Large intestine (tissue), 3 donors: Measurements from ENCODE around the gene SLAMF6. TPM values are rescaled to one million over a fixed set of nuclear protein-coding genes. Genes with fewer than 3 reads are reported as not detected.
"Not testable (repeated sequence)": the region's sequence is repeated elsewhere in the genome, so short reads cannot be mapped to it uniquely, and the experiment has no call there.

ENCODE experiments used
- DNase-seq, 2 donors: peaks; one replicate each; pipeline versions ENCODE4 v3.0.0 to v3.0.0-alpha.2; 2013
- H3K27ac ChIP-seq: one replicate; pipeline ENCODE4 v1.5.1; 2013; ENCODE audit warnings: low read length
- H3K27me3 ChIP-seq: 2 replicates; pipeline ENCODE4 v1.6.1; 2013; ENCODE audit warnings: low read length; ENCODE audit not compliant: control insufficient read depth, insufficient read depth
- H3K36me3 ChIP-seq: 2 replicates; pipeline ENCODE4 v1.6.1; 2013; ENCODE audit warnings: low read length; ENCODE audit not compliant: control insufficient read depth, insufficient read depth
- H3K4me1 ChIP-seq: one replicate; pipeline ENCODE4 v1.6.1; 2013; ENCODE audit warnings: low read length; ENCODE audit not compliant: control insufficient read depth, insufficient read depth
- H3K4me3 ChIP-seq: one replicate; pipeline ENCODE4 v1.5.1; 2013; ENCODE audit warnings: low read length
- H3K9me3 ChIP-seq: one replicate; pipeline ENCODE4 v1.6.1; 2013; ENCODE audit warnings: mild to moderate bottlenecking, low read depth, low read length, moderate library complexity; ENCODE audit not compliant: control insufficient read depth
- WGBS: methylation state at CpG from one replicate; pipeline ENCODE4 v1.1.5; 2013; ENCODE audit warnings: low lambda C conversion rate; ENCODE audit not compliant: insufficient coverage; 5-methylcytosine and 5-hydroxymethylcytosine counted together
- polyA plus RNA-seq: library from polyadenylated mRNA; unstranded; fragments of 120-200 nt; gene quantifications from one replicate; pipeline ENCODE4 v1.2.1, GENCODE V29; 2013

Gene SLAMF6
- polyA plus RNA-seq, 1 donor = 1.6 TPM

DNA sequence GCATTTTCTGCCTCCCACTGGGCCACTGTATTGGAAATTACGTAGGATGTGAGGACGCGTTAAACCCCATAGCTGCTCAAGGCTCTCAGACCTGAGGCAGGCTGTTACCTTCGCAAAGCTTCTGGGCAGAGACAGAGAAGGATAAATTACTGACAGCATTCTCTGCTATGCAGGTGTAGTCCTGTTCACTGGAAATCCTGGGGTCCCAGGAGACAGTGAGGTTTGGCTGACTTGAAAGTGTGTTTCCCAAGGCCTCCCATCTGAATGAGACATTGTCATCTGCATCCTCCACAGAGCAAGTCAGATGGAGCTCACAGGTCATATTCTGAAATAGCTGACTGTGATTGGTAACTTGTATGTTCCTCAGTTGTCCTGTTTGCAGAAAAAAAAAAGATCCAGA is 32.0 kb downstream of the SLAMF6 start:
- peak overlapping the region; percentile 75 for H3K27ac ChIP-seq
- no peaks in the 10 kb centered on the region for H3K27me3 ChIP-seq
- WGBS = no CpG with 5 or more reads among the region's 4 CpGs
- no peak overlapping the region for H3K4me3 ChIP-seq
- H3K36me3 ChIP-seq = no peaks in the 10 kb centered on the region
- peaks cover 18% of the 10 kb centered on the region for H3K4me1 ChIP-seq
- DNase-seq = no peak
- no peaks in the 10 kb centered on the region for H3K9me3 ChIP-seq

DNA sequence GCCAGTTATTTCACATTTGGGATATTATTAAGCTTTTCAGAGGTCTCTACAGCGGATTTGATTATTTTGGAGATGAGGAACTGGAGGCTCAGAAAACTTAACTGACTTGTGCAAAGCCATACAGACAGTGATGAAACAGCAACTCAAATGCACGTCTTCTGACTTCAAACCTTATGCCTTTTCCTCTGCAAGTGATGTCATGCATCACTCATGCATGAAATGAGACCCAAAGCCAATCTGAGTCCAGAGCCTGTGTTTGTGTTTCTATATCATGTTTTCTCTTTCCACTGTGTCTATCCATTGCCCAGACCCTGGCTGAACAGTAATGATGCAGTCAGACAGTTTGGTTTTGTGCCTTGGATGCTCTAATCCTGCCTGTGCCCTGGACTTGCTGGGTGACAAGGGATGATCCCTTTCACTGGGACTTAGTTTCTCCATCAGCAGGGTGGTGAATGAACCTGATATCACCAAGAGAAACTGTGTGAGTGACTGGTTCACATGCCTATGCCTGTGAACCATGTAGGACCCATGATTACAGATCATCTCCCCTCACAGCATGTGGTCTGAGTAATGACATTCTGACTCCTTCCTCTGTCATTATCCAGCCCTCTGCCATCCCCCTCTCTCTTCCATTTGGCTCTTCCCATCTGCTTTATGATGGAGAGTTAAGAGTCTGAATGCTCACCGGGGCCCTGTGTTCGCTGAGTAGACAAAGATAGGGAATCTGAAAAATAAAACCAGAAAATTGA is 33.4 kb downstream of the SLAMF6 start:
- DNase-seq = no peak
- no peak overlapping the region for H3K4me3 ChIP-seq
- no peaks in the 10 kb centered on the region for H3K36me3 ChIP-seq
- no peaks in the 10 kb centered on the region for H3K27me3 ChIP-seq
- no peak overlapping the region for H3K27ac ChIP-seq
- no peaks in the 10 kb centered on the region for H3K9me3 ChIP-seq
- WGBS = no CpG with 5 or more reads among the region's 4 CpGs
- H3K4me1 ChIP-seq = peaks cover 18% of the 10 kb centered on the region

- DNase-seq = no peak
- no peaks in the 10 kb centered on the region for H3K9me3 ChIP-seq
- no peak overlapping the region for H3K4me3 ChIP-seq
- no peaks in the 10 kb centered on the region for H3K36me3 ChIP-seq
- no peaks in the 10 kb centered on the region for H3K27me3 ChIP-seq
- no CpG with 5 or more reads among the region's 4 CpGs for whole genome bisulfite sequencing
- no peak overlapping the region for H3K27ac ChIP-seq
- H3K4me1 ChIP-seq = peaks cover 18% of the 10 kb centered on the region
Measured at GRCh38 chr1:160488347-160489058, 34.6 kb downstream of the SLAMF6 start.

- no peaks in the 10 kb centered on the region for H3K9me3 ChIP-seq
- no peaks in the 10 kb centered on the region for H3K36me3 ChIP-seq
- 73% methylated on average over 3 of the region's 4 CpGs for WGBS
- H3K4me1 ChIP-seq = peaks cover 7% of the 10 kb centered on the region
- DNase-seq = no peak
- H3K27me3 ChIP-seq = no peaks in the 10 kb centered on the region
- no peak overlapping the region for H3K27ac ChIP-seq
- no peak overlapping the region for H3K4me3 ChIP-seq
Measured at GRCh38 chr1:160486453-160486852, 36.6 kb downstream of the SLAMF6 start.

DNA sequence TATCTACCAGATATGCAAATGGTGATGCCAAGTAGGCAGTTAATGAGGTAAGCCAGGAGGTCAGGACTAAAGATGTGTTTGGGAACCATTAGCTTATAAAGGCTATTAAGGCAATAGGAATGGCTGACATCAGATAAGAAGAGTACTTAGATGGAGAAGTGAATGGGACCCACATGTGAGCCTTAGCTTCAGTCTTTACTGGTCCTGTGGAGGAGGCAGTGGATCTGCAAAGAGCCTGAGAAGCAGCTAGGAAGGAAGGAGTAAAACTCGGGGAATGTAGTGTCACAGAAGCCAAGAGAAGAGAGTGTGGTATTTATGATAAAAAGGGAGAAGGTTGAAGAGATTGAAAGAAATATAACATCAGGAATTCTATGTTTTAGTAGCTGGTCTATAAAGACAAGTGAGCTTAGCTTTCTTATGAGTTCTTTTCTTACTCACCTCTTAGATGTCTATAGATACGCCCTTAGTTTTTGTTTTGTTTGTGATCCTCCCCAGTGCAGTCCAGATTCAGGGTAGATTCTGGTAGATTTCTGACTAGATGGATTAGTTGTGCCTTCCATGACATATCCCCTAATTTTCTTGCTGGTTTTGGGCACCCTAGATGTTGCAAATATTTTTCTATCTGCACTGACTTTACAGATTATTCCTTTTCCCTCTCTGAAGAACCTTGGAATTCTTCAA is 39.4 kb downstream of the SLAMF6 start:
- H3K27ac ChIP-seq = no peak overlapping the region
- WGBS = 100% methylated on average over 1 of the region's 2 CpGs

GRCh38 chr1:160481979-160482596 is 41.0 kb downstream of the SLAMF6 start:
- no peaks in the 10 kb centered on the region for H3K36me3 ChIP-seq
- no peaks in the 10 kb centered on the region for H3K9me3 ChIP-seq
- H3K4me3 ChIP-seq = no peak overlapping the region
- no peak overlapping the region for H3K27ac ChIP-seq
- no peaks in the 10 kb centered on the region for H3K4me1 ChIP-seq
- no peak for DNase-seq
- no peaks in the 10 kb centered on the region for H3K27me3 ChIP-seq
- WGBS = no CpG with 5 or more reads among the region's 1 CpG

More for the DNA sequence above, 39.4 kb downstream of the SLAMF6 start:
- no peaks in the 10 kb centered on the region for H3K36me3 ChIP-seq
- no peaks in the 10 kb centered on the region for H3K27me3 ChIP-seq
- no peaks in the 10 kb centered on the region for H3K4me1 ChIP-seq
- no peak for DNase-seq
- H3K9me3 ChIP-seq = no peaks in the 10 kb centered on the region
- H3K4me3 ChIP-seq = no peak overlapping the region

DNA sequence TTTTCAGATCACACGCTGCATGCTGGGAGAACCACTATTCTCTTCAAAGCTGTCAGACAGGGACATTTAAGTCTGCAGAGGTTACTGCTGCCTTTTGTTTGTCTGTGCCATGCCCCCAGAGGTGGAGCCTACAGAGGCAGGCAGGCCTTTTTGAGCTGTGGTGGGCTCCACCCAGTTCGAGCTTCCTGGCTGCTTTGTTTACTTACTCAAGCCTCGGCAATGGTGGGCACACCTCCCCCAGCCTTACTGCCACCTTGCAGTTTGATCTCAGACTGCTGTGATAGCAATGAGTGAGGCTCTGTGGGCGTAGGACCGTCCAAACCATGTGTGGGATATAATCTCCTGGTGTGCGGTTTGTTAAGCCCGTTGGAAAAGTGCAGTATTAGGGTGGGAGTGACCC is 42.3 kb downstream of the SLAMF6 start:
- not testable (repeated sequence) for DNase-seq, H3K27ac ChIP-seq, H3K4me1 ChIP-seq, H3K36me3 ChIP-seq, H3K4me3 ChIP-seq, H3K27me3 ChIP-seq, H3K9me3 ChIP-seq
- WGBS = no CpG with 5 or more reads among the region's 7 CpGs

DNA sequence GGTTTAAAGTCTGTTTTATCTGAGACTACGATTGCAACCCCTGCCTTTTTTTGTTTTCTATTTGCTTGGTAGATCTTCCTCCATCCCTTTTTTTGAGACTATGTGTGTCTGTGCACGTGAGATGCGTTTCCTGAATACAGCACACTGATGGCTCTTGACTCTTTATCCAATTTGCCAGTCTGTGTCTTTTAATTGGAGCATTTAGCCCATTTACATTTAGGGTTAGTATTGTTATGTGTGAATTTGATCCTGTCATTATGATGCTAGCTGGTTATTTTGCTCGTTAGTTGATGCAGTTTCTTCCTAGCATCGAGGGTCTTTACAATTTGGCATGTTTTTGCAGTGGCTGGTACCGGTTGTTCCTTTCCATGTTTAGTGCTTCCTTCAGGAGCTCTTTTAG is 44.0 kb downstream of the SLAMF6 start:
- H3K9me3 ChIP-seq, DNase-seq, H3K36me3 ChIP-seq, H3K27me3 ChIP-seq, H3K4me3 ChIP-seq, H3K27ac ChIP-seq, H3K4me1 ChIP-seq: not testable (repeated sequence)
- 100% methylated on average over 2 of the region's 6 CpGs for WGBS

DNA sequence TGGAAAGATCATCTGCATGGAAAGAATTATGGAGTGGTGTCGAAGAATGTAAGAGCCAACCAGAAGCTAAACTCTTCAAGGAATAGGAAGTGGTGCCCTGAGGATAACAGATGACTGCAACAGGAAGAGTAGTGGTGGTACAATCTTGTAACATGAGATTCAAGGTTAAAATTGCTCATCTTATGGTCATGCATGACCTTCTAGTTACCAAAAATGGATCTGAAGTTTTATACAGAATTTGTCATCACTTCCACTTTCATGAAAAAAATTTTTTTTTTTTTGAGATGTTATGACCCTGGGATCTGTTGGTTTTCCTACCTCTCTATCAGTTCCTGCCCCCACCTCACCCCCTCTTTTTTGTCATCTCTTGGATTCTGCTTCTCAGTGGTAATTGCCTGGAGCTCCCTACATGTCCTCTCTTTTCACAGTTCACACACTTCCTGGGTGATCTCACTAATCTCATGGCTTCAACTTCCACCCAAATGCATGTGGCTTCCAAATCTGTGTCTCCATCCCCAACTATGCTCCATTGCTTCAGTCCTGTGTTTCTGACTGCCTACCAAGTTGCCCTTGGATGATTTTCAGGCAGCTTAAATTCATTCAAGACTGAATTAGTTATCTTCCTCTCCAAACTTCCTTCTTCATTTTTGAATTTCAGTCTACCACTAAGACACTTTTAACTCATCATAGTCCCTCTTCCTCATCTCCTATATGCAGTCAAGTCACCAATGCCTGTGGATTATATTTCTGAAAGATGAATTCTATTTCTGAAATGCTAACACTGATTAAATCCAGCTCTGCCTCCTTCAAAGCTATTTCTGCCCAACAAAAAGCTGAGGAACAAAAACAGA is 48.4 kb downstream of the SLAMF6 start:
- 100% methylated on average over 1 of the region's 1 CpG for WGBS
- no peak overlapping the region for H3K27ac ChIP-seq
- no peak for DNase-seq

More for the DNA sequence above, 48.4 kb downstream of the SLAMF6 start:
- Histone ChIP-seq H3K36me3 (no peaks in the 10 kb centered on the region), H3K4me1 (no peaks in the 10 kb centered on the region), H3K9me3 (no peaks in the 10 kb centered on the region), H3K27me3 (no peaks in the 10 kb centered on the region), H3K4me3 (no peak overlapping the region)
